Measurements from ENCODE around the gene FHIT. TPM values are rescaled to one million over a fixed set of nuclear protein-coding genes. Genes with fewer than 3 reads are reported as not detected.

Gene FHIT
- total and polyA plus RNA-seq, 2 experiments from 2014 or later, result 9.7 to 16.2 TPM

GRCh38 chr3:61058836-61059235, 192.4 kb downstream of the FHIT start:
- no peak overlapping the region for H3K4me2 ChIP-seq
- H3K79me2 ChIP-seq, result no peaks in the 10 kb centered on the region
- no peak for DNase-seq (ENCODE audit: low spot score)
- H2AFZ ChIP-seq, result no peak overlapping the region
- 96% methylated on average over 2 of the region's 2 CpGs for WGBS (ENCODE audit: low lambda C conversion rate, missing lambda C conversion rate)
- no peaks in the 10 kb centered on the region for H3K9me3 ChIP-seq (ENCODE audit: low read depth)
- no peak overlapping the region for H3K4me3 ChIP-seq
- no peaks in the 10 kb centered on the region for H3K36me3 ChIP-seq (replicated peaks; ENCODE audit: insufficient read depth, low read depth)
- no peaks in the 10 kb centered on the region for H3K4me1 ChIP-seq (ENCODE audit: insufficient read depth)
- H4K20me1 ChIP-seq (ENCODE audit: insufficient read depth, poor library complexity, severe bottlenecking), result no peaks in the 10 kb centered on the region
- H3K9me2 ChIP-seq (replicated peaks; ENCODE audit: insufficient read depth), result no peaks in the 10 kb centered on the region
- H3K27me3 ChIP-seq, result no peaks in the 10 kb centered on the region
- TF ChIP-seq, protein P1, sequence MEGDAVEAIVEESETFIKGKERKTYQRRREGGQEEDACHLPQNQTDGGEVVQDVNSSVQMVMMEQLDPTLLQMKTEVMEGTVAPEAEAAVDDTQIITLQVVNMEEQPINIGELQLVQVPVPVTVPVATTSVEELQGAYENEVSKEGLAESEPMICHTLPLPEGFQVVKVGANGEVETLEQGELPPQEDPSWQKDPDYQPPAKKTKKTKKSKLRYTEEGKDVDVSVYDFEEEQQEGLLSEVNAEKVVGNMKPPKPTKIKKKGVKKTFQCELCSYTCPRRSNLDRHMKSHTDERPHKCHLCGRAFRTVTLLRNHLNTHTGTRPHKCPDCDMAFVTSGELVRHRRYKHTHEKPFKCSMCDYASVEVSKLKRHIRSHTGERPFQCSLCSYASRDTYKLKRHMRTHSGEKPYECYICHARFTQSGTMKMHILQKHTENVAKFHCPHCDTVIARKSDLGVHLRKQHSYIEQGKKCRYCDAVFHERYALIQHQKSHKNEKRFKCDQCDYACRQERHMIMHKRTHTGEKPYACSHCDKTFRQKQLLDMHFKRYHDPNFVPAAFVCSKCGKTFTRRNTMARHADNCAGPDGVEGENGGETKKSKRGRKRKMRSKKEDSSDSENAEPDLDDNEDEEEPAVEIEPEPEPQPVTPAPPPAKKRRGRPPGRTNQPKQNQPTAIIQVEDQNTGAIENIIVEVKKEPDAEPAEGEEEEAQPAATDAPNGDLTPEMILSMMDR (IDR thresholded peaks at IDR 0.05; ENCODE audit: poor library complexity), result no peak
- TF ChIP-seq EZH2phosphoT487 (IDR thresholded peaks at IDR 0.05; ENCODE audit: low read depth, severe bottlenecking, unreplicated experiment), result no peak
- TF ChIP-seq EZH2 (IDR thresholded peaks at IDR 0.05; ENCODE audit: borderline replicate concordance), result no peak
- no peak overlapping the region for H3K27ac ChIP-seq

- no peak overlapping the region for H3K27ac ChIP-seq
- no peak for DNase-seq (ENCODE audit: low spot score)
- no peaks in the 10 kb centered on the region for H3K36me3 ChIP-seq (replicated peaks; ENCODE audit: insufficient read depth, low read depth)
- no peak overlapping the region for H3K4me3 ChIP-seq
- 84% methylated on average over 4 of the region's 4 CpGs for WGBS (ENCODE audit: low lambda C conversion rate, missing lambda C conversion rate)
- H3K9me2 ChIP-seq (replicated peaks; ENCODE audit: insufficient read depth), result no peaks in the 10 kb centered on the region
- no peak overlapping the region for H3K4me2 ChIP-seq
- H2AFZ ChIP-seq, result no peak overlapping the region
- no peaks in the 10 kb centered on the region for H3K4me1 ChIP-seq (ENCODE audit: insufficient read depth)
- H3K9me3 ChIP-seq (ENCODE audit: low read depth), result no peaks in the 10 kb centered on the region
- H3K79me2 ChIP-seq, result no peaks in the 10 kb centered on the region
- H4K20me1 ChIP-seq (ENCODE audit: insufficient read depth, poor library complexity, severe bottlenecking), result no peaks in the 10 kb centered on the region
- TF ChIP-seq, protein P1 (IDR thresholded peaks at IDR 0.05; ENCODE audit: poor library complexity), result no peak
- no peak for TF ChIP-seq EZH2phosphoT487 (IDR thresholded peaks at IDR 0.05; ENCODE audit: low read depth, severe bottlenecking, unreplicated experiment)
- no peak for TF ChIP-seq EZH2 (IDR thresholded peaks at IDR 0.05; ENCODE audit: borderline replicate concordance)
- H3K27me3 ChIP-seq, result no peaks in the 10 kb centered on the region
These were observed 193.8 kb downstream of the FHIT start for GRCh38 chr3:61057464-61057863.

GRCh38 chr3:61055447-61055846, 195.8 kb downstream of the FHIT start:
- Histone ChIP-seq H3K27me3 (no peaks in the 10 kb centered on the region), H3K4me2 (no peak overlapping the region), H3K9me3 (ENCODE audit: low read depth) (no peaks in the 10 kb centered on the region), H3K4me3 (no peak overlapping the region), H3K9me2 (replicated peaks; ENCODE audit: insufficient read depth) (no peaks in the 10 kb centered on the region), H4K20me1 (ENCODE audit: insufficient read depth, poor library complexity, severe bottlenecking) (no peaks in the 10 kb centered on the region), H3K4me1 (ENCODE audit: insufficient read depth) (no peaks in the 10 kb centered on the region), H3K79me2 (no peaks in the 10 kb centered on the region), H3K36me3 (replicated peaks; ENCODE audit: insufficient read depth, low read depth) (no peaks in the 10 kb centered on the region), H2AFZ (no peak overlapping the region), H3K27ac (no peak overlapping the region)
- WGBS (ENCODE audit: low lambda C conversion rate, missing lambda C conversion rate), result 78% methylated on average over 1 of the region's 1 CpG
- DNase-seq (ENCODE audit: low spot score), result no peak
- TF ChIP-seq EZH2phosphoT487 (IDR thresholded peaks at IDR 0.05; ENCODE audit: low read depth, severe bottlenecking, unreplicated experiment) (no peak), EZH2 (IDR thresholded peaks at IDR 0.05; ENCODE audit: borderline replicate concordance) (no peak)
- TF ChIP-seq, protein P1 (IDR thresholded peaks at IDR 0.05; ENCODE audit: poor library complexity), result no peak

Measured in hepatocyte (in vitro differentiated cells).